Measurements from ENCODE around the gene ATF4. TPM values are rescaled to one million over a fixed set of nuclear protein-coding genes. Genes with fewer than 3 reads are reported as not detected.

ATF4 gene
- total RNA-seq, 1 experiment from 2014 or later = 177 TPM

DNA sequence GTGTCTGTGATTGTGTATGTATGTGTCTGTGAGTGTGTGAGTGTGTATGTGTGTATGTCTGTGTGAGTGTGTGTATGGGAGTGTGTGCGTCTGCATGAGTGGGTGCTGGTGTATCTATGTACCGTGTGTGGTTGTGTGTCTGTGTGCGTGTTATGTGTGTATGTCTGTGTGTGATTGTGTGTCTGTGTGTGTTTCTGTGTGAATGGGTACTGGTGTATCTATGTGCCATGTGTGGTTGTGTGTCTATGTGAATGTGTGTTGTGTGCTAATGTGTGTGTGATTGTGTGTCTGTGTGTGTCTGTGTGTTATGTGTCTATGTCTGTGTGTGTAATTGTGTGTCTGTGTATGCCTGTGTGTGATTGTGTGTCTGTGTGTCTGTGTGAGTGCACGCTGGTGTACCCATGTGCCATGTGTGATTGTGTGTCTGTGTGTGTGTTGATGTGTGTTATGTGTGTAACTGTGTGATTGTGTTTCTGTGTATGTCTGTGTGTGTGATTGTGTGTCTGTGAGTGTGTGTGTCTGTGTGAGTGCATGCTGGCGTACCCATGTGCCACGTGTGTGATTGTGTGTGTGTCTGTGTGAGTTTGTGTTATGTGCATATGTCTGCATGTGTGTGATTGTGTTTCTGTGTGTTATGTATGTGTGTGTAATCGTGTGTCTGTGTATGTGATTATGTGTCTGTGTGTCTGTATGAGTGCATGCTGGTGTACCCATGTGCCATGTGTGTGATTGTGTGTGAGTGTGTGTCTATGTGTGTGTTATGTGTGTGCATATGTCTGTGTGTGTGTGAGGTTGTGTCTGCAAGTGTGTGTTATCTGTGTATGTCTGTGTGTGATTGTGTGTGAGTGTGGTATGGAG lies 43.4 kb downstream of the ATF4 start:
- ChIA-PET POLR2A (interaction anchor here (0.6 kb wide), 1 partner anchor 414 kb away, joined by 3 read pairs; no protein-coding TSS in a partner anchor), CTCF (no interaction called here)
- H3K4me3 ChIP-seq (ENCODE audit: low read depth in 2 of 2, low read length in 2 of 2) = no peak overlapping the region
- H3K9me3 ChIP-seq (ENCODE audit: control insufficient read depth, insufficient read depth, low read depth, low read length) = no peaks in the 10 kb centered on the region
- H3K36me3 ChIP-seq (ENCODE audit: control insufficient read depth, insufficient read depth, low read length) = no peaks in the 10 kb centered on the region
- BruUV-seq (replicated peaks) = no TSS peak
- H3K4me1 ChIP-seq (ENCODE audit: control insufficient read depth, insufficient read depth, low read length) = peaks cover 4% of the 10 kb centered on the region
- in situ Hi-C loops (cut with HindIII; ENCODE audit: low pct_unique_long_range_greater_than_20kb, low sequenced_read_pairs) (no loop called here), intact Hi-C loops (cut with micrococcal nuclease; ENCODE audit: unreplicated experiment) (no loop called here)
- no peaks in the 10 kb centered on the region for H3K27me3 ChIP-seq (ENCODE audit: control insufficient read depth, insufficient read depth, low read length)
- DNase-seq (ENCODE audit: low read depth, low spot score) (no peak), ATAC-seq (no peak)
- TF ChIP-seq TCF7L2 (IDR thresholded peaks at IDR 0.05; ENCODE audit: low read depth, low read length) = no peak
- H3K27ac ChIP-seq (ENCODE audit: low read length) = no peak overlapping the region

DNA sequence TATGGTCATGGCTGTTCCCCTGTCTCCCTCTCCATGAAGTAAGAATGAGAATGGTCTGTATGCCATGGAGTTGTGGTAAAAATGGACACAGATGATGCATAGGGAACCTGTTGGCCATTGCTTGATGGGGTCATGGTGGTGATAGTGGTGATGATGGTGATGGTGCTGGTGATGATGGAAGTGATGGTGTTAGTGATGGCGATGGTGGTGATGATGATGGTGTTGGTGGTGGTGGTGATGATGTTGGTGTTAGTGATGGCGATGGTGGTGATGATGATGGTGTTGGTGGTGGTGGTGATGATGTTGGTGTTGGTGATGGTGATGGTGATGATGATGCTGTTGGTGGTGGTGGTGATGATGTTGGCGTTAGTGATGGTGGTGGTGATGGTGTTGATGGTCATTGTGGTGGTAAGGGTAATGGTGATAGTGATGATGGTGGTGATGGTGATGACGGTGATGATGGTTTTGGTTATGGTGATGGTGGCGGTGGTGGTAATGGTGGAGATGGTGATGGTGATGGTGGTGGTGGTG lies 45.1 kb downstream of the ATF4 start:
- Histone ChIP-seq H3K27me3 (ENCODE audit: control insufficient read depth, insufficient read depth, low read length) (no peaks in the 10 kb centered on the region), H3K4me3 (ENCODE audit: low read depth in 2 of 2, low read length in 2 of 2) (no peak overlapping the region), H3K9me3 (ENCODE audit: control insufficient read depth, insufficient read depth, low read depth, low read length) (no peaks in the 10 kb centered on the region), H3K36me3 (ENCODE audit: control insufficient read depth, insufficient read depth, low read length) (no peaks in the 10 kb centered on the region), H3K4me1 (ENCODE audit: control insufficient read depth, insufficient read depth, low read length) (no peaks in the 10 kb centered on the region), H3K27ac (ENCODE audit: low read length) (no peak overlapping the region)
- DNase-seq (ENCODE audit: low read depth, low spot score) = no peak
- TF ChIP-seq POLR2AphosphoS5 (IDR thresholded peaks at IDR 0.05; ENCODE audit: low read depth, low read length) = no peak
- intact Hi-C loops (cut with micrococcal nuclease; ENCODE audit: unreplicated experiment) (no loop called here), in situ Hi-C loops (cut with HindIII; ENCODE audit: low pct_unique_long_range_greater_than_20kb, low sequenced_read_pairs) (no loop called here)
- ChIA-PET POLR2A (no interaction called here), CTCF (interaction anchor here (0.6 kb wide), 1 partner anchor 53 kb away, joined by 8 read pairs; no protein-coding TSS in a partner anchor)
- ATAC-seq = no peak
- BruUV-seq (replicated peaks) = no TSS peak

DNA sequence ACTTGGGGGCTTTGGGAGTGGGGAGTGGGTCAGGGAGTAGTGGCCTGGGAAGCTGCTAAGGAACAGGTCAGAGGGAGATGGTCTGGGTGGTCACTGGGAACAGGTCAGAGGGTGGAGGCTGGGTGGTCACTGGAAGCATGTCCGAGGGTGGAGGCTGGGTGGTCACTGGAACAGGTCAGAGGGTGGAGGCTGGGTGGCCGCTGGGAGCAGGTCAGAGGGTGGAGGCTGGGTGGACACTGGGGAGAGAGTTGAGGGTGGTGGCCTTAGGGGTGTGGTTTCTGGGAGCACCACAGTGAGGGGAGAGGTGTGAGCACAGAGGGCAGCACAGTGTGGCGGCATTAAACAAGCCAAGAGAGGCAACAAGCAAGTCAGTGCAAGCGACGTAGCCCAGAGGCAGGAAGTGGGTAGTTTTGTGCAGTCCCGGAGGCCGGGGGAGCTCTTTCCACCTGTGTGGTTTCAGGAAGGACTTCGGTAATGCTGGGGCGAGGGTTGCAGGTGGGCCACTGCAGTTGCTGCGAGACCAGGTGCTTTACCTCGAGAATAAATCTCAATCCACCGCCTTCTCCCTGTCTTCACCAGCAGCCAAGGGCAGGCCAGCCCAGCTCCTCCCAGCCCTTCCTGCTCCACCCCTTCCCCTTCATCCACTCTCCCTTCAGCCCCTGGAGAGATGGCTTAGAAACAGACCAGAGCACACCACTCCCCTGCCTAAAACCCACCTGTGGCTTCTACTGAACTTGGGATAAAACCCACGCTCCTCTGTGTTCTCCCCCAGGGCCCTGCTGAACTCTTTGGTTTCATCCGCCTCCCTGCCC lies 47.0 kb downstream of the ATF4 start:
- ChIA-PET POLR2A (interaction anchor here (0.6 kb wide), 1 partner anchor 12 kb away, joined by 11 read pairs; no protein-coding TSS in a partner anchor), CTCF (no interaction called here)
- BruUV-seq (replicated peaks) = no TSS peak
- ATAC-seq (no peak), DNase-seq (ENCODE audit: low read depth, low spot score) (no peak)
- intact Hi-C loops (cut with micrococcal nuclease; ENCODE audit: unreplicated experiment) = no loop called here
- TF ChIP-seq, protein P1, sequence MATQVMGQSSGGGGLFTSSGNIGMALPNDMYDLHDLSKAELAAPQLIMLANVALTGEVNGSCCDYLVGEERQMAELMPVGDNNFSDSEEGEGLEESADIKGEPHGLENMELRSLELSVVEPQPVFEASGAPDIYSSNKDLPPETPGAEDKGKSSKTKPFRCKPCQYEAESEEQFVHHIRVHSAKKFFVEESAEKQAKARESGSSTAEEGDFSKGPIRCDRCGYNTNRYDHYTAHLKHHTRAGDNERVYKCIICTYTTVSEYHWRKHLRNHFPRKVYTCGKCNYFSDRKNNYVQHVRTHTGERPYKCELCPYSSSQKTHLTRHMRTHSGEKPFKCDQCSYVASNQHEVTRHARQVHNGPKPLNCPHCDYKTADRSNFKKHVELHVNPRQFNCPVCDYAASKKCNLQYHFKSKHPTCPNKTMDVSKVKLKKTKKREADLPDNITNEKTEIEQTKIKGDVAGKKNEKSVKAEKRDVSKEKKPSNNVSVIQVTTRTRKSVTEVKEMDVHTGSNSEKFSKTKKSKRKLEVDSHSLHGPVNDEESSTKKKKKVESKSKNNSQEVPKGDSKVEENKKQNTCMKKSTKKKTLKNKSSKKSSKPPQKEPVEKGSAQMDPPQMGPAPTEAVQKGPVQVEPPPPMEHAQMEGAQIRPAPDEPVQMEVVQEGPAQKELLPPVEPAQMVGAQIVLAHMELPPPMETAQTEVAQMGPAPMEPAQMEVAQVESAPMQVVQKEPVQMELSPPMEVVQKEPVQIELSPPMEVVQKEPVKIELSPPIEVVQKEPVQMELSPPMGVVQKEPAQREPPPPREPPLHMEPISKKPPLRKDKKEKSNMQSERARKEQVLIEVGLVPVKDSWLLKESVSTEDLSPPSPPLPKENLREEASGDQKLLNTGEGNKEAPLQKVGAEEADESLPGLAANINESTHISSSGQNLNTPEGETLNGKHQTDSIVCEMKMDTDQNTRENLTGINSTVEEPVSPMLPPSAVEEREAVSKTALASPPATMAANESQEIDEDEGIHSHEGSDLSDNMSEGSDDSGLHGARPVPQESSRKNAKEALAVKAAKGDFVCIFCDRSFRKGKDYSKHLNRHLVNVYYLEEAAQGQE (IDR thresholded peaks at IDR 0.05; ENCODE audit: insufficient read depth in 1 of 2, low read depth in 2 of 2, low read length in 1 of 2) = no peak
- TF ChIP-seq TCF7L2 (IDR thresholded peaks at IDR 0.05; ENCODE audit: low read depth, low read length) (no peak), POLR2AphosphoS5 (IDR thresholded peaks at IDR 0.05; ENCODE audit: low read depth, low read length) (no peak), SIN3A (IDR thresholded peaks at IDR 0.05; ENCODE audit: borderline replicate concordance, insufficient read depth, low read depth, low read length) (no peak)
- TF ChIP-seq, protein P2, sequence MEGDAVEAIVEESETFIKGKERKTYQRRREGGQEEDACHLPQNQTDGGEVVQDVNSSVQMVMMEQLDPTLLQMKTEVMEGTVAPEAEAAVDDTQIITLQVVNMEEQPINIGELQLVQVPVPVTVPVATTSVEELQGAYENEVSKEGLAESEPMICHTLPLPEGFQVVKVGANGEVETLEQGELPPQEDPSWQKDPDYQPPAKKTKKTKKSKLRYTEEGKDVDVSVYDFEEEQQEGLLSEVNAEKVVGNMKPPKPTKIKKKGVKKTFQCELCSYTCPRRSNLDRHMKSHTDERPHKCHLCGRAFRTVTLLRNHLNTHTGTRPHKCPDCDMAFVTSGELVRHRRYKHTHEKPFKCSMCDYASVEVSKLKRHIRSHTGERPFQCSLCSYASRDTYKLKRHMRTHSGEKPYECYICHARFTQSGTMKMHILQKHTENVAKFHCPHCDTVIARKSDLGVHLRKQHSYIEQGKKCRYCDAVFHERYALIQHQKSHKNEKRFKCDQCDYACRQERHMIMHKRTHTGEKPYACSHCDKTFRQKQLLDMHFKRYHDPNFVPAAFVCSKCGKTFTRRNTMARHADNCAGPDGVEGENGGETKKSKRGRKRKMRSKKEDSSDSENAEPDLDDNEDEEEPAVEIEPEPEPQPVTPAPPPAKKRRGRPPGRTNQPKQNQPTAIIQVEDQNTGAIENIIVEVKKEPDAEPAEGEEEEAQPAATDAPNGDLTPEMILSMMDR (IDR thresholded peaks at IDR 0.05) = no peak
- H3K27ac ChIP-seq (ENCODE audit: low read length) = no peak overlapping the region
- no peaks in the 10 kb centered on the region for H3K36me3 ChIP-seq (ENCODE audit: control insufficient read depth, insufficient read depth, low read length)
- no peaks in the 10 kb centered on the region for H3K9me3 ChIP-seq (ENCODE audit: control insufficient read depth, insufficient read depth, low read depth, low read length)
- no peak overlapping the region for H3K4me3 ChIP-seq (ENCODE audit: low read depth in 2 of 2, low read length in 2 of 2)
- in situ Hi-C loops (cut with HindIII; ENCODE audit: low pct_unique_long_range_greater_than_20kb, low sequenced_read_pairs) = no loop called here
- no peaks in the 10 kb centered on the region for H3K27me3 ChIP-seq (ENCODE audit: control insufficient read depth, insufficient read depth, low read length)
- no peaks in the 10 kb centered on the region for H3K4me1 ChIP-seq (ENCODE audit: control insufficient read depth, insufficient read depth, low read length)

Data from Panc1 (cell line).